GM21447 (cell line): Measurements from ENCODE around the gene MYOC.
A peak's percentile ranks its signal among the peaks of the same experiment; 100 is the strongest.
"Not testable (repeated sequence)": the region's sequence is repeated elsewhere in the genome, so short reads cannot be mapped to it uniquely, and the experiment has no call there.

Source experiments
- ATAC-seq: cut with Tn5 transposase; IDR thresholded peaks from one replicate; pipeline ENCODE4 v1.9.1; 2021; ENCODE audit not compliant: unreplicated experiment

Gene MYOC

GRCh38 chr1:171654201-171654941 is 1.9 kb upstream of the MYOC start:
- ATAC-seq, result no peak

- ATAC-seq, result no peak
These were observed 1.3 kb upstream of the MYOC start for GRCh38 chr1:171653796-171654195.

GRCh38 chr1:171646249-171646560 is 6.3 kb downstream of the MYOC start:
- no peak for ATAC-seq

- ATAC-seq, result no peak
These were observed 6.8 kb downstream of the MYOC start for GRCh38 chr1:171645553-171646248.

- ATAC-seq, result peak; percentile 84
These were observed 7.5 kb downstream of the MYOC start for GRCh38 chr1:171644805-171645483.

GRCh38 chr1:171643156-171643555 is 9.3 kb downstream of the MYOC start:
- ATAC-seq, result no peak

DNA sequence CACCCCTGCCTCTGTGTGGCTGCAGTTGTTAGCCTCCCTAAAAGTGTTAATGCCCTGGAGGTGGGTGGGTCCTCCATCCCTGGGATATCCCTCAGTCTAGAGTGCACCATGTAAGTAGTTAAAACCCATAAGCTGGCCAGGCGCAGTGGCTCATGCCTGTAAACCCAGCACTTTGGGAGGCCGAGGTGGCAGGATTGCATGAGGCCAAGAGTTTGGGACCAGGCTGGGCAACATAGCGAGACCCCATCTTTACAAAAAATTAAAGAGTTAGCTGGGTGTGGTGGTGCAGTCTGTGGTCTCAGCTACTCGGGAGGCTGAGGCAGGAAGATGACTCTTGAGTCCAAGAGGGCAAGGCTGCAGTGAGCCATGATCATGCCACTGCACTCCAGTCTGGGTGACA is 10.3 kb downstream of the MYOC start:
- no peak for ATAC-seq

GRCh38 chr1:171641076-171641864 is 11.2 kb downstream of the MYOC start:
- no peak for ATAC-seq

GRCh38 chr1:171640225-171640624 is 12.3 kb downstream of the MYOC start:
- ATAC-seq, result no peak

DNA sequence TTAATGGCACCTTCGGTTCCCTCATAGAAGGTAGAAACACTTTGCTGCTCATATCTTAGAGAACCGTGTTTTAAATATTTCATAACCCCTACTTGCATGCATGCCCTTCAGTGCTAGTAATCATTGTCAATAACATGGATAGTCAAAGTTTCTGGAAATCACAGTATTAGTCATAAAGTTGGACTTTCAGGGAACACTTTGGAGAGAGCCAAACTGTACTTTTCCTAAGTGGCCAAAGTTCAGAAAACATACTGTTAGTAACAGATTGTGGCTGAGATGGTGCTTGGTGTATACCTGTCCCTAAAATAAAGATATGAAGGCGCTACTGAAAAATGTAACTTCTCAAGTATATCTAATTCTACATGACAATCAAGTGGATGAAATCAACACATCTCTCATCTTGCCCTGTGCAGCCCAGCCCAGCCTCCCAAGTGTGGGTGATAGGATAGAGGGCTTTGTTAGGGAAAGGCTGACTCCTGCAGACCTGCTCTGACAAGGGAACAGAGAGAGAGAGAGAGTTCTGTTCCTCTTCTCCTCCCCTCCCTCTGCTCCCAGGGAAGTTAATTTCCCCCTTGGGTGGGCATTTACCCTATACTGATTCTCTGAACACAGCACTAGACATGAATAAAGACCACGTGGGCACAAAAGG is 14.4 kb downstream of the MYOC start:
- no peak for ATAC-seq

DNA sequence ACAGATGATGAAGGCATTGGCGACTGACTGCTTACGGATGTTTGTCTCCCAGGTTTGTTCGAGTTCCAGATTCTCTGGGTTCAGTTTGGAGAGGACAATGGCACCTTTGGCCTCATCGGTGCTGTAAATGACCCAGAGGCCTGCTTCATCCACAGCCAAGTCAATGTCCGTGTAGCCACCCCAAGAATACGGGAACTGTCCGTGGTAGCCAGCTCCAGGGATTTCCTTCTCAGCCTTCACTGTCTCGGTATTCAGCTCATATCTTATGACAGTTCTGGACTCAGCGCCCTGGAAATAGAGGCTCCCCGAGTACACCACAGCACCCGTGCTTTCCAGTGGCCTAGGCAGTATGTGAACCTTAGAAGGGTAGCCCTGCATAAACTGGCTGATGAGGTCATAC is 16.3 kb downstream of the MYOC start:
- no peak for ATAC-seq

GRCh38 chr1:171635661-171636060 is 16.8 kb downstream of the MYOC start:
- ATAC-seq, result no peak

- no peak for ATAC-seq
These were observed 24.3 kb downstream of the MYOC start for GRCh38 chr1:171628225-171628624.

DNA sequence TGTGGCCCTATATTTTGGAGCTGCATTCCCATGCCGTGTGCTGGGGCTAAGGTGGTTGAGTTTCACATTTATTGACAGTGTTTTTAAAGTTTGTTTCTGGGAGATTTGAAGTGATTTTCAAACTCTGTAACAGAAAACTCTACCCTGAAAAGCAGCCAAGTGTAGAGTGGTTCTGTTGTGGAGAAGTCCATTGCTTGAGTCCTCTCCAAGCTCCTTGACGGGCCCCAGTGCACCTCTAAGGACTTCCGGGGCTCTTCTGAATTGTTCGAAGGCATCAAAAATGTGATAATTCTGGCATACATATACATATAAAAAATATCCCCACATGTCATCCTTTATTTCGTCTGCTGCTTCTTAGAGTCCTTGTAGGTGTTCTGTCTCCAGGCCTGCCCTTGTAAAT is 25.5 kb downstream of the MYOC start:
- no peak for ATAC-seq

DNA sequence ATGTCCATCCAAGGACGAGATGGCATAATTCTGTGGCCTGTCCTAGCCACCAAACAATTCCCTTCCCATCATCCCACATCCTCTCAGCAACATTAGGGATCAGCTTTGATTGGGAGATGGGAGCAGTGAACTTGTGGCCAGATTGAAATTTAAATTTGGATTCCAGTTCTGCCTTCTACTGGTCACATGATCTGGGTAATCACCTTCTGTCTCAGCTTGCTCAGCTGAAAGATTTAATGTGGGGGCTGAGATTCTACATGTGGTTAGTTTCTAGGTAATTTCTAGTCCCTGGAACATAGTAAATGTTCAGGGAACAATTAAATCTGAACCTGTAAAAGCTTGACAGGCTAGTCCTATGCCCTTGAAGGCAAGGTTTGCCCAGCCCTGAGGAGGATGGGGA is 27.3 kb downstream of the MYOC start:
- ATAC-seq, result no peak

- ATAC-seq, result no peak
These were observed 28.7 kb downstream of the MYOC start for GRCh38 chr1:171623651-171624331.

- no peak for ATAC-seq
These were observed 30.4 kb downstream of the MYOC start, which contains the start of gene MYOCOS for GRCh38 chr1:171622152-171622462. MYOCOS (plus strand) TSS chr1:171622243; CDS start chr1:171623884, 1,641 bp downstream.

GRCh38 chr1:171616586-171616985 is 35.9 kb downstream of the MYOC start:
- ATAC-seq, result no peak

GRCh38 chr1:171615122-171615906 is 37.2 kb downstream of the MYOC start:
- ATAC-seq, result not testable (repeated sequence)

DNA sequence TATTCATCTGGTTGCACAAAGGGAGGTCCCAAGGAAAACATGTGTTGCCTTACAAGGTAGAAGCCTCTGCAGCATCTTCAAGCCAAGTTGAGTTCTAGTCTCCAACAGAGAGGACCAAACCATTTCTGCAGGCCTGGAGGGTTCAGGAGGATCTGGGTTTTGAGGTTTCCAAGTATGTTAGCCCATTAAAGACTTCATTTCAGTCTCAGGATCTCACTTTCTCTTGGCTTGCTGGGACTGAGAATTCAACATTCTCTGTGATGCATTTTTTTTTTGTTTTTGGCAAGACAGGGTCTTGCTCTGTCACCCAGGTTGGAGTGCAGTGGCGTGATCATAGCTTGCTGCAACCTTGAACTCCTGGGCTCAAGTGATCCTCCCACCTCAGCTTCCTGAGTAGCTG is 39.2 kb downstream of the MYOC start:
- ATAC-seq, result no peak
